HG03432 (cell line): Measurements from ENCODE around the gene RASGRF2.

Experiments used
- ATAC-seq: cut with Tn5 transposase; IDR thresholded peaks from one replicate; pipeline ENCODE4 v1.9.1; 2021; ENCODE audit warnings: mild to moderate bottlenecking, moderate library complexity; ENCODE audit not compliant: unreplicated experiment

RASGRF2 gene

DNA sequence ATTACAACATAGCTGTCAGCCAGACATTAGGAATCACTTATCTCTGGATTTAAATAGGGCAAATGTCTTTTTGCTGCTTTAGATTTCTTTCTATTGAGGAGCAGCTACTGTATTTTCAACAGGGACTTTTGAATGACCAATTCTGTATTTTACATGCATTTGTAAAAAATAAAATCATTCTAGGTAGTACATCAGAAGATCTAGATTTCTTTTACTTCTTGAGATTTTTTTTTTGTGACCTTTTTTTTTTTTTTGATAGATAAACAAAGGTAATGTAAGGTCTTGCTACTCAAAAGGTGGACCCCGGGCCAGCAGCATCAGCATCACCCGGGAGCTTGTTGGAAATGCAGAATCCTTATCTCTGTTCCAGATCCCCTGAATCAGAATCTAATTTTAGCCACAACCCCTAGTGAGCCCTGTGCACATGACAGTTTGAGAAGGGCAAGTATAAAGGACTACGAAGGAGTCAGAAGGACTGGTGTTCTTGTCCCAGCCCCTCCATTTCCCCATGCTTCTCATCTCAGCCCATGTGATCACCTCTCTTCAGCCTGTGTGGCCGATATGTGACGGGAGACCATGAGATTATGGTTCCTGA lies 235.3 kb downstream of the RASGRF2 start:
- ATAC-seq, result no peak

GRCh38 chr5:81202655-81203054 lies 242.5 kb downstream of the RASGRF2 start:
- no peak for ATAC-seq

GRCh38 chr5:81203729-81204128 lies 243.6 kb downstream of the RASGRF2 start:
- no peak for ATAC-seq

DNA sequence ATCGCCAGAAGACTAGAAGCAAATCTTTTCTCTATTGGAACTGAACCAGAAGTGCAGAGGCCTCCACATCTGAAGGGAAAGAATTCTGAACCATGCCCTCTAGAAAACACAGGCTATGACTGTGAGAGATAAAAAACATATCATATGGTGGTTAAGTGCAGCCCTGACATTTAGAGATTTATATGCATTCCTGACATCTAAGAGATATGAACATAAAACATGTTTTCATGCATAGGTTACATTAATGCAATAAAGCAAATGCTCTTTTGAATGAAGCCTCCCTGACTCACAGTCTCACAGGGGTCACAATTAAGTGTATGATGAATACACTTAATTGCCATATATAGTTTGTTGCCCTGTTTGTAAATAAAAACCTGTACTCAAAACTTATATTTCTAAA lies 244.0 kb downstream of the RASGRF2 start:
- ATAC-seq, result no peak

- no peak for ATAC-seq
These were observed 244.9 kb downstream of the RASGRF2 start for GRCh38 chr5:81205058-81205457.

DNA sequence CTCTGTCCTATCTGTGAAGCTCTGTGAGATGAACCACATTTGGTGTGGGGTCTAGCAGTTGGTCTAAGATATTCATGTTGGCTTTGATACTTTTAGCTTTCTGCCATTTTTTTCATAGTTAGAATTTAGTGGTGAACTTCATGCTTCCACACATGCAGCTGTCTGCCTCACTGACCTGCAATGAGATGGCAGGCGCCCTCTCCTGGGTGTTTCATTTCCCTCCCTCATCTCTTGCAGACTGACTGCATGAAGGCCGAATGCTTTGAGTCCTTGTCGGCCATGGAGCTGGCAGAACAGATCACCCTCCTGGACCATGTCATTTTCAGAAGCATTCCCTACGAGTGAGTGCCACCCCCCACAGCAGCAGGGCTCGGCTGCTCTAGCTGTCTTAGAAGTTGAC lies 246.8 kb downstream of the RASGRF2 start:
- no peak for ATAC-seq

DNA sequence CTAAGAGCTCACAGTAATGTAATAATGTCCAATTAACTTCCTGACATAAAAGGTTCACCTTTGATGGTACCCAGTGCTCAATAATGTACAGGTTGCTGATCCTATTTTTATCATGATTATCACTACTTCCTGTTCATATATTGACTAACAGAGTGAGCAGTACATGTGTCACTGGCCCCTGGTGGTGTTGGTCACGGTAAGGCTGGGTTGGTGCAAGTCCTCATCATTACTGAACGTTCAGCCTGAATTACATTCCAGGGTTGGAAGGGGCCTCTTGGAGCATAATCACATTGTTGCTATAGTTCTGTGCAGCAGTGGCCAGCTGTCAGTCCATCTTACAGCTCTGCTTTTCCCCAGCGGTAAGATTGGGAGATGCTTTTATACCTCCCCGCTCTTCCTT lies 248.7 kb downstream of the RASGRF2 start:
- no peak for ATAC-seq

DNA sequence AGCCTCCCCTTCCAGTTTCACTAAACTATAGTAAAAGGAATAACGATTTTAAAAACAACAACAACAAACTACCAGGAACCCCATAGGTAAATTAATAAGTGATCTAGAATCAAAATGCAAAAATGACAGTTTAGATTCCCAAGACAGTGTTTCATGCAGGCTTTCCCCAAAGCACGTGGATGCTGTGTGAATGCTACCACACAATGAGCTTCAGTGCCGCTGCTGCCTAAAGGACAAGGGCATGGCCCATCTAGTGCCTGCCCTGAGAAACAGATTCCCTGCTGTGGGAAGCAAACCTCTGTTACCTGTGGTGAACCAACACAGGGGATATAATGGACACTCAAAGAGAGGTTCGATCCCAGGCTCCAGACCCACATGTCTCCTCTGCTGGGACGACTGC lies 249.2 kb downstream of the RASGRF2 start:
- no peak for ATAC-seq

- ATAC-seq, result no peak
These were observed 249.8 kb downstream of the RASGRF2 start for GRCh38 chr5:81209869-81210493.

DNA sequence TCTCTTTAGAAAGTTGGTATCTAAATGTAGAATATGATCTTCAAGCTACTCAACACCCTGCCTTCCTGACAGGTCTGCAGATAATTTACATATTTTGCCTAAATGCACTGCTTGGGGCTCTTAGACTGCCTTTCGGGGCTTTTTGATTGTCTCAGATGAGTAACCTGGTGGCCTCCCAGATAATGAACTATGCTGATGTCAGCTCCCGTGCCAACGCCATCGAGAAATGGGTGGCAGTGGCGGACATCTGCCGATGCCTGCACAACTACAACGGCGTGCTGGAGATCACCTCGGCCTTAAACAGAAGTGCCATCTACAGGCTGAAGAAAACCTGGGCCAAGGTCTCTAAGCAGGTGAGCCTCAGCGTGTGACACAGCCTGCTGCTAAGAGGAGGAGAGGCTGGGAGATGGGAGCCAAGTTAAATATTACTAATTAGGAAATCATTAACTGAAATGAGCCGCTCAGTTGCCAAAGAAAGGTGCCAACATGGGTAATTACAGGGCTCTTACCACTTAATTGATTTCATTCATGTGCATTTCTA lies 252.1 kb downstream of the RASGRF2 start:
- ATAC-seq, result peak; percentile 58

DNA sequence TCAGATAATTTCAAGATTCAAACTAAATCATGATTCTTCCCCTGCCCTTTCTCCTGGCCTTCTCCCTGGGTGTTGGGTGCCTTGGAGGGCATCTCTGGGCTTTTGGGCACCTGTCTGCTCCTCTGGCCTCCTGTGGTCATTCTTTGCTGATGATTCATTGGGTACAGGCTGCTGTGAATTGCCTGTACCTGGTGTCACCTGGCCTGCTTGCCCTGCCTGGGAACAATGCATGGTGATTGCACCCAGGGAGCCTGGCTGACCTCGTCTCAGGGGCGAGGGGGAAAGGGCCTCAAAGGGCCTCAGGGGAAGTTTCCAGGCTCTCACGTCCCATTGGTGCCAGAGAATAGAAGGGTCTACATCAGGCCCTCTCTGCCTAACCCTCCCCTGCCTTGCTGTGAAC lies 252.9 kb downstream of the RASGRF2 start:
- no peak for ATAC-seq

GRCh38 chr5:81214848-81215247 lies 254.7 kb downstream of the RASGRF2 start:
- no peak for ATAC-seq

- no peak for ATAC-seq
These were observed 256.0 kb downstream of the RASGRF2 start for GRCh38 chr5:81216152-81216551.

DNA sequence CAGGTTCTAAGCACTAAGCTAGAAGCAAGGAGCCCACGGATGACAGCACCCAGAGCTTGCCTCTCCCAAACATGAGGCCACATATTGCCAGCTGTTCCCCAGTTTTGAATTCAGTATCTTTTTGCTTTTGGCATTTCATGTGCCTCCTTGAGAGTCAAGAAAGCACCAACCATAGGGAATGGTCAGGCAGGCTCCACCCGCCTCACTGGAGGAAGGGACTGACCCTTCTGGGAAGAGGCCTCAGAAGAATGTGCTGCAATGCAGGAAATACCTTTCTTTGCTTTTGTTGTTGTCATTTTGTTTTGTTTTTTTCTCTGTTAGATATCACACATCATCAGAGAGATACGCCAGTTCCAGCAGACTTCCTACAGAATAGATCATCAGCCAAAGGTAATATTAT lies 259.2 kb downstream of the RASGRF2 start:
- no peak for ATAC-seq

GRCh38 chr5:81222285-81222684 lies 262.1 kb downstream of the RASGRF2 start:
- no peak for ATAC-seq

- no peak for ATAC-seq
These were observed 265.3 kb downstream of the RASGRF2 start for GRCh38 chr5:81225463-81225862.

GRCh38 chr5:81226286-81226685 lies 266.1 kb downstream of the RASGRF2 start:
- ATAC-seq, result no peak

DNA sequence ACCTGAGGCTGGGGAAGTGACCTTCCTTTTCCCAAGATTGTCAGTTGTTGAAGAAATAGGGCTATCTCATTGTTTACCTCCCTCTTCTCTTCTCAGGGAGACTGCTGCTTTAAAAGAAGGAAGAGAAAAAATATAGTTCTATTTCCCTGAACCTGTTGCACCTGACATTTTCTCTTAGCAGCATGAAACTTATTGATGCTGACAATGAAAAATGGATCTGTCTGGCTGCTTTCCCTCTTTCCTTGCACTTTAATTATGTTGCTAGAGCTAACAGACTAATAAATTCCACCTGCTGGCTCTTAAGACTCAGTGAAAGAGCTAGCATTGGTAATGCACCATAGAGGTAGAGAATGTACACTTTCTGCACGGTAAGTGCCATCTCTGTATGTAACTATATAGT lies 266.8 kb downstream of the RASGRF2 start:
- no peak for ATAC-seq

GRCh38 chr5:81228084-81228483 lies 267.9 kb downstream of the RASGRF2 start:
- no peak for ATAC-seq

DNA sequence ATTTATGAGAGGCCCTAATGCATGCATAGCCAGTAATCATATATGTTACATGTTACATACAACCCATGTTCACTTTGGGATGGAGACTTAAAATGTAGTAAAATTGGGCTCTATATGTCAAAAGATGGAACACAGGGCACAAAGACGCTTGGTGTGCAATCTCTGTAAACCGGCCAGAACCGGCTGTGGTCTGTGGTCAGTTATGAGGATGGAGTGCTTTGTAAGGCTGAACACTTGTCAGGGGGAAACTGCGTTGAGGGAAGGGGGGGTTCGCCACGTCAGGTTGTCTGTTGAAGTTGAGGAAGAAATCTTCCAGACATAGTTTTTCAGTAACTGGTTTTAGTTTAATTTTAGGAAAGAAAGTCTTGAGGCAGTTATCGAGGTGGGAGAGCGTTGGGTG lies 270.3 kb downstream of the RASGRF2 start:
- no peak for ATAC-seq

DNA sequence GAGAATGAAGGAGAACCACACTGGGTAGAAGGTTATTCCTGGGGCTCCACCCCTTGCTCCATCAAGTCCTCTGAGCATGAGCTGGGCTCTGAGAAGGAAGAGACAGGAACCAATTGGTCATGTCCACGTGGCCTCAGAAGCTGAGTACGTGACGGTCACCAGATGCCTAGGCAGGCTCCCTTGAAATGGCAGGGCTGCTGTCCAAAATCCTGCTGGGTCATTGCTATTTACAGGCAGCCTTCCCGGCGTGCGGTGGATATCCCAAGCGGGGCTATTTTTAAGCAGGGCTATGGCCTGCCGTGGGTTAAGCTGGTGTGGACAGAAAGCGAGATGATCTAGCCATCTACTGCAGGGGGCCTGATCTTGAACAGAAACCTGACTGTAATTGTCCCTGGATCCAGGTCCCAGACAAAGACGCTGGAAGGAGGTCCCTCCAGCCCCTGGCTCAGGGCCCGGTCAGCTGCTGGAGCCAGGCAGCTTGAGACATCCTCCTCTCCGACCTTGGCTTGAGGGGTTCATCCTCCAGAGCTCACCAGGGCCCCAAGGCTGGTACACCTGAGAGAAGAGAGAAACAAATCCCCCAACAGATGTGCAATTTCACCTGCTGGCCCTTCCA lies 272.4 kb downstream of the RASGRF2 start:
- ATAC-seq, result no peak

- ATAC-seq, result no peak
These were observed 273.0 kb downstream of the RASGRF2 start, which contains the start of gene CKMT2 for GRCh38 chr5:81233080-81233634. Gene CKMT2, plus strand, starts transcription at chr5:81233322. Its CDS starts 17,811 bp downstream, at chr5:81251133.
